CD14-positive monocyte (primary cell): ENCODE results near the gene OPN1SW. TPM values are rescaled to one million over a fixed set of nuclear protein-coding genes. Genes with fewer than 3 reads are reported as not detected.

Experiments
- DNase-seq, 3 donors: peaks; one replicate each; pipeline ENCODE4 v3.0.0-alpha.2; 2011 to 2022
- H2AFZ ChIP-seq: 2 replicates; pipeline ENCODE4 v1.6.0; 2012; ENCODE audit warnings: mild to moderate bottlenecking, low read depth, low read length, inconsistent platforms; ENCODE audit not compliant: insufficient read depth, poor library complexity, severe bottlenecking
- H3K27ac ChIP-seq, 2 donors: 1 replicate in 1 of 2; 2 replicates in 1 of 2; pipeline ENCODE4 v1.5.1; 2012 to 2013; ENCODE audit warnings: low read length in 2 of 2, control low read depth in 1 of 2, inconsistent platforms in 1 of 2, low read depth in 1 of 2, mild to moderate bottlenecking in 1 of 2
- H3K27me3 ChIP-seq, 2 donors: one replicate each; pipeline versions ENCODE4 v1.6.0 to v1.6.1; 2011 to 2013; ENCODE audit warnings: low read length in 2 of 2; ENCODE audit not compliant: control insufficient read depth in 2 of 2, insufficient read depth in 2 of 2
- H3K36me3 ChIP-seq, 2 donors: replicated peaks in 1 of 2; 1 replicate in 1 of 2; 2 replicates in 1 of 2; pipeline versions ENCODE4 v1.5.1 to v1.6.1; 2012 to 2013; ENCODE audit warnings: low read length in 2 of 2, control low read depth in 1 of 2, inconsistent platforms in 1 of 2, mild to moderate bottlenecking in 1 of 2; ENCODE audit not compliant: insufficient read depth in 2 of 2, control insufficient read depth in 1 of 2
- H3K4me1 ChIP-seq, 2 donors: 1 replicate in 1 of 2; 2 replicates in 1 of 2; pipeline versions ENCODE4 v1.5.1 to v1.6.1; 2012 to 2013; ENCODE audit warnings: low read length in 2 of 2, control low read depth in 1 of 2, inconsistent platforms in 1 of 2, mild to moderate bottlenecking in 1 of 2, moderate library complexity in 1 of 2; ENCODE audit not compliant: insufficient read depth in 2 of 2, control insufficient read depth in 1 of 2
- H3K4me2 ChIP-seq: replicated peaks from 2 replicates; pipeline ENCODE3; 2012; ENCODE audit warnings: low read length, moderate library complexity, mild to moderate bottlenecking; ENCODE audit not compliant: poor library complexity, severe bottlenecking; ENCODE audit errors: extremely low read depth
- H3K4me3 ChIP-seq, 3 experiments: fragments of 200-600 bp in 1 of 3; sonication (generic) in 1 of 3; replicated peaks in 1 of 3; 1 replicate in 2 of 3; 2 replicates in 1 of 3; pipeline ENCODE4 v1.5.1; 2011 to 2013; ENCODE audit warnings: low read length in 3 of 3, mild to moderate bottlenecking in 3 of 3, control low read depth in 2 of 3, low read depth in 2 of 3, inconsistent platforms in 1 of 3, moderate library complexity in 1 of 3
- H3K79me2 ChIP-seq: 2 replicates; pipeline ENCODE4 v1.6.0; 2012; ENCODE audit warnings: mild to moderate bottlenecking, control low read depth, inconsistent platforms, low read length, moderate library complexity; ENCODE audit not compliant: insufficient read depth
- H3K9ac ChIP-seq: 2 replicates; pipeline ENCODE4 v1.6.0; 2017; ENCODE audit warnings: low read length, mild to moderate bottlenecking; ENCODE audit not compliant: insufficient read depth, poor library complexity, severe bottlenecking
- H3K9me3 ChIP-seq, 2 donors: replicated peaks in 1 of 2; 1 replicate in 1 of 2; 2 replicates in 1 of 2; pipeline versions ENCODE4 v1.5.1 to v1.6.1; 2012 to 2013; ENCODE audit warnings: low read length in 2 of 2, control low read depth in 1 of 2; ENCODE audit not compliant: control insufficient read depth in 1 of 2, insufficient read depth in 1 of 2
- H4K20me1 ChIP-seq: 2 replicates; pipeline ENCODE4 v1.6.0; 2012; ENCODE audit warnings: mild to moderate bottlenecking, low read length, control low read depth, moderate library complexity; ENCODE audit not compliant: insufficient read depth
- H3K27ac Mint-ChIP-seq, 7 donors: one replicate each; pipeline ENCODE4 v1.8.0; 2020; ENCODE audit warnings: mild to moderate bottlenecking in 7 of 7, mixed read lengths in 7 of 7, moderate library complexity in 6 of 7, inconsistent platforms in 2 of 7
- H3K27me3 Mint-ChIP-seq, 3 donors: one replicate each; pipeline ENCODE4 v1.8.0; 2021 to 2022; ENCODE audit warnings: low read depth in 3 of 3, mild to moderate bottlenecking in 3 of 3, mixed read lengths in 3 of 3, moderate library complexity in 3 of 3, inconsistent platforms in 1 of 3
- H3K36me3 Mint-ChIP-seq, 2 donors: one replicate each; pipeline ENCODE4 v1.8.0; 2020; ENCODE audit warnings: mixed read lengths in 2 of 2, inconsistent platforms in 1 of 2, mild to moderate bottlenecking in 1 of 2
- H3K4me1 Mint-ChIP-seq: one replicate; pipeline ENCODE4 v1.8.0; 2020; ENCODE audit warnings: mild to moderate bottlenecking, mixed read lengths
- H3K4me3 Mint-ChIP-seq, 2 donors: one replicate each; pipeline ENCODE4 v1.8.0; 2020; ENCODE audit warnings: mild to moderate bottlenecking in 2 of 2, mixed read lengths in 2 of 2, moderate library complexity in 1 of 2
- H3K9me3 Mint-ChIP-seq, 7 donors: one replicate each; pipeline ENCODE4 v1.8.0; 2020 to 2022; ENCODE audit warnings: mixed read lengths in 7 of 7, mild to moderate bottlenecking in 6 of 7, moderate library complexity in 6 of 7, inconsistent platforms in 2 of 7
- WGBS: methylation state at CpG from one replicate; pipeline ENCODE4 v1.1.5; 2013; ENCODE audit warnings: missing lambda C conversion rate; ENCODE audit not compliant: insufficient coverage; 5-methylcytosine and 5-hydroxymethylcytosine counted together
- intact Hi-C, 2 donors: fragments of 100-400 bp; cut with micrococcal nuclease; formaldehyde crosslinking; loops; one replicate each; pipeline versions ENCODE4 v1.15.0 to v1.15.1; 2023
- polyA plus RNA-seq, 3 donors: library from polyadenylated mRNA; depleted of rRNA in 1 of 3; unstranded in 2 of 3; stranded (reverse) in 1 of 3; fragments of 300-500 nt in 2 of 3; fragments of >200 nt in 1 of 3; fragmentation: Illumina TruSeq in 2 of 3; gene quantifications; 1 replicate in 2 of 3; 2 replicates in 1 of 3; pipeline ENCODE4 v1.2.3, GENCODE V29; 2012 to 2021
- TF ChIP-seq, protein P1 (sequence below): fragments of 200-600 bp; IDR thresholded peaks from one replicate; pipeline ENCODE4 v1.8.0; 2022; ENCODE audit warnings: antibody characterized with exemption, mild to moderate bottlenecking

OPN1SW gene
- polyA plus RNA-seq, 3 donors = not detected

DNA sequence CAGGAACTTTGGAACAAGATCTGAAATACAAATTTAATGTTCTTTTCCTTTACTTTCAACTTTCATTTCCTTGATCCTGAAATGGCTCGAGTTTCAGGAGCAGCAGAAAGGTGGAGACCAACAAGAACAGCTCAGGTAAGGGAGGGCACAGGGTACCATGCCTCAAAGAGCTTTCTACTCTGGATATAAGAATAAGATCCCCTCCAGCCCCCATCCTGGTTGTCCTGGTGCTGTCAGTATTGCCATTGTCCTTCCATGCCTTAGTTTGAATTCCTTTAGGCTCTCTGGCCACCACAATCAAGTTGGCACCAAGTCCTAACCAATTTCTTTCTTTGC, 48.9 kb downstream of the OPN1SW start:
- no peak overlapping the region for H2AFZ ChIP-seq
- no peaks in the 10 kb centered on the region for H3K79me2 ChIP-seq
- TF ChIP-seq, protein P1, sequence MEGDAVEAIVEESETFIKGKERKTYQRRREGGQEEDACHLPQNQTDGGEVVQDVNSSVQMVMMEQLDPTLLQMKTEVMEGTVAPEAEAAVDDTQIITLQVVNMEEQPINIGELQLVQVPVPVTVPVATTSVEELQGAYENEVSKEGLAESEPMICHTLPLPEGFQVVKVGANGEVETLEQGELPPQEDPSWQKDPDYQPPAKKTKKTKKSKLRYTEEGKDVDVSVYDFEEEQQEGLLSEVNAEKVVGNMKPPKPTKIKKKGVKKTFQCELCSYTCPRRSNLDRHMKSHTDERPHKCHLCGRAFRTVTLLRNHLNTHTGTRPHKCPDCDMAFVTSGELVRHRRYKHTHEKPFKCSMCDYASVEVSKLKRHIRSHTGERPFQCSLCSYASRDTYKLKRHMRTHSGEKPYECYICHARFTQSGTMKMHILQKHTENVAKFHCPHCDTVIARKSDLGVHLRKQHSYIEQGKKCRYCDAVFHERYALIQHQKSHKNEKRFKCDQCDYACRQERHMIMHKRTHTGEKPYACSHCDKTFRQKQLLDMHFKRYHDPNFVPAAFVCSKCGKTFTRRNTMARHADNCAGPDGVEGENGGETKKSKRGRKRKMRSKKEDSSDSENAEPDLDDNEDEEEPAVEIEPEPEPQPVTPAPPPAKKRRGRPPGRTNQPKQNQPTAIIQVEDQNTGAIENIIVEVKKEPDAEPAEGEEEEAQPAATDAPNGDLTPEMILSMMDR = no peak
- H3K4me1 ChIP-seq = no peaks in the 10 kb centered on the region
- Mint-ChIP-seq H3K4me1 (peaks cover 2% of the 10 kb centered on the region), H3K27ac (no peak overlapping the region), H3K27me3 (peaks cover 4 to 22% (median 7%) of the 10 kb centered on the region in 3 donors), H3K36me3 (no peaks in the 10 kb centered on the region), H3K9me3 (peaks cover 0 to 3% (median 2%) of the 10 kb centered on the region in 7 donors), H3K4me3 (no peak overlapping the region)
- H3K4me3 ChIP-seq = no peak overlapping the region
- no peaks in the 10 kb centered on the region for H3K36me3 ChIP-seq
- no peaks in the 10 kb centered on the region for H3K27me3 ChIP-seq
- no peak overlapping the region for H3K27ac ChIP-seq
- WGBS = no CpG with 5 or more reads among the region's 1 CpG
- H3K9me3 ChIP-seq = no peaks in the 10 kb centered on the region
- intact Hi-C loops = no loop called here
- H4K20me1 ChIP-seq = no peaks in the 10 kb centered on the region
- no peak overlapping the region for H3K4me2 ChIP-seq
- no peak for DNase-seq
- H3K9ac ChIP-seq = no peak overlapping the region

DNA sequence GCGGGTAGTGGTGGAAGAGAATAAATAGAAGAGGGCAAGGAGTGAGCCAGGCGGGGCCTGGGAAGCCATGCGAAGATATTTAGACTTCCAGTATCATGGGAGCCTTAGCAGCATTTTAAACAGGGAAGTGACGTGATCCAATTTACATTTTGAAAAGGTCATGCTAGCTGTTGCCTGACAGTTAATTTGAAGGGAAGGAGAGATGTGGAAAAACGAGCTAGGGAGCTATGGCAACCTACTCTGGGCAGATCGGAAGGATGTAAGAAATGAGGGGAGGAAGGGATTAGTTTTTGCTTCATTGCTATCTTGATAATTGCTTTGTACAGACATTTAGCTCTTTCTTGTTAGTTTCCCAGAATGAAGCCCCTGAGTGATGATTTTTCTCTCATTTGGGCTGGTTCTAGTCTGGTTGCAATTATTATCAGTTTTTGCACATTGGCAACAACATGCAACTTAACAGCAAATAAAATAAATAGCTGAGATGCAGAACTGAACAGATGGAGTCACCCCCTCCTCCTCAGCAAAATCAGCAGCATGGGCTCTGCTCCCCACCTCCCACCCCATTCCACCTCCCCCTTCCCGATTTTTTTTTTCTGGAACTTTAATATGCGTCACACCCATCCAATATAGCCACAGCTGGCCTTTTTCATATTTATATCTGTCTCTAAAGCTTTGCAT, 49.4 kb downstream of the OPN1SW start:
- Histone ChIP-seq H3K27me3 (no peaks in the 10 kb centered on the region), H3K4me2 (no peak overlapping the region), H3K9ac (no peak overlapping the region), H3K9me3 (no peaks in the 10 kb centered on the region), H3K4me1 (no peaks in the 10 kb centered on the region), H2AFZ (no peak overlapping the region), H3K4me3 (no peak overlapping the region), H4K20me1 (no peaks in the 10 kb centered on the region), H3K79me2 (no peaks in the 10 kb centered on the region), H3K27ac (no peak overlapping the region), H3K36me3 (no peaks in the 10 kb centered on the region)
- no peak overlapping the region for H3K27ac Mint-ChIP-seq
- H3K36me3 Mint-ChIP-seq = no peaks in the 10 kb centered on the region
- intact Hi-C loops = no loop called here
- DNase-seq = no peak
- peaks cover 0 to 3% (median 2%) of the 10 kb centered on the region in 7 donors for H3K9me3 Mint-ChIP-seq
- peaks cover 4 to 22% (median 7%) of the 10 kb centered on the region in 3 donors for H3K27me3 Mint-ChIP-seq
- no peak overlapping the region for H3K4me3 Mint-ChIP-seq
- 89% methylated on average over 8 of the region's 8 CpGs for WGBS
- TF ChIP-seq, protein P1 = no peak
- H3K4me1 Mint-ChIP-seq = peaks cover 2% of the 10 kb centered on the region
